Measurements from ENCODE around the gene AFAP1L2.

The AFAP1L2 gene

GRCh38 chr10:114291076-114291475 is 113.2 kb downstream of the AFAP1L2 start:
- FAIRE-seq (no peak), DNase-seq (ENCODE audit: insufficient read length, low spot score) (no peak)
- no peak for TF ChIP-seq POLR2A (IDR thresholded peaks at IDR 0.05; ENCODE audit: low read depth, low read length)

GRCh38 chr10:114290038-114290437 is 114.3 kb downstream of the AFAP1L2 start:
- no peak for TF ChIP-seq POLR2A (IDR thresholded peaks at IDR 0.05; ENCODE audit: low read depth, low read length)
- FAIRE-seq, result no peak

GRCh38 chr10:114289096-114289436 is 115.2 kb downstream of the AFAP1L2 start:
- no peak for DNase-seq (ENCODE audit: insufficient read length, low spot score)
- no peak for TF ChIP-seq POLR2A (IDR thresholded peaks at IDR 0.05; ENCODE audit: low read depth, low read length)
- no peak for FAIRE-seq

More at GRCh38 chr10:114290038-114290437, 114.3 kb downstream of the AFAP1L2 start:
- DNase-seq (ENCODE audit: insufficient read length, low spot score), result no peak

GRCh38 chr10:114288424-114289095 is 115.7 kb downstream of the AFAP1L2 start:
- no peak for FAIRE-seq
- no peak for TF ChIP-seq POLR2A (IDR thresholded peaks at IDR 0.05; ENCODE audit: low read depth, low read length)
- DNase-seq (ENCODE audit: insufficient read length, low spot score), result no peak

- FAIRE-seq, result no peak
- DNase-seq (ENCODE audit: insufficient read length, low spot score), result no peak
- TF ChIP-seq POLR2A (IDR thresholded peaks at IDR 0.05; ENCODE audit: low read depth, low read length), result no peak
Measured at GRCh38 chr10:114286921-114287320, 117.4 kb downstream of the AFAP1L2 start.

GRCh38 chr10:114285961-114286441 is 118.3 kb downstream of the AFAP1L2 start:
- TF ChIP-seq POLR2A (IDR thresholded peaks at IDR 0.05; ENCODE audit: low read depth, low read length), result no peak
- FAIRE-seq, result no peak
- DNase-seq (ENCODE audit: insufficient read length, low spot score), result no peak

- TF ChIP-seq POLR2A (IDR thresholded peaks at IDR 0.05; ENCODE audit: low read depth, low read length), result no peak
- no peak for FAIRE-seq
- DNase-seq (ENCODE audit: insufficient read length, low spot score), result no peak
Measured at GRCh38 chr10:114284346-114285071, 119.8 kb downstream of the AFAP1L2 start.

- no peak for DNase-seq (ENCODE audit: insufficient read length, low spot score)
- no peak for FAIRE-seq
- TF ChIP-seq POLR2A (IDR thresholded peaks at IDR 0.05; ENCODE audit: low read depth, low read length), result no peak
Measured at GRCh38 chr10:114283535-114284234, 120.6 kb downstream of the AFAP1L2 start.

- FAIRE-seq, result no peak
- TF ChIP-seq POLR2A (IDR thresholded peaks at IDR 0.05; ENCODE audit: low read depth, low read length), result no peak
- DNase-seq (ENCODE audit: insufficient read length, low spot score), result no peak
Measured at GRCh38 chr10:114283091-114283490, 121.2 kb downstream of the AFAP1L2 start.

GRCh38 chr10:114282526-114282925 is 121.8 kb downstream of the AFAP1L2 start:
- DNase-seq (ENCODE audit: insufficient read length, low spot score), result no peak
- TF ChIP-seq POLR2A (IDR thresholded peaks at IDR 0.05; ENCODE audit: low read depth, low read length), result no peak
- FAIRE-seq, result no peak

GRCh38 chr10:114281461-114281860 is 122.8 kb downstream of the AFAP1L2 start:
- FAIRE-seq (no peak), DNase-seq (ENCODE audit: insufficient read length, low spot score) (no peak)
- no peak for TF ChIP-seq POLR2A (IDR thresholded peaks at IDR 0.05; ENCODE audit: low read depth, low read length)

- FAIRE-seq, result no peak
- no peak for TF ChIP-seq POLR2A (IDR thresholded peaks at IDR 0.05; ENCODE audit: low read depth, low read length)
Measured at GRCh38 chr10:114281006-114281405, 123.3 kb downstream of the AFAP1L2 start.

GRCh38 chr10:114279901-114280644 is 124.2 kb downstream of the AFAP1L2 start:
- no peak for TF ChIP-seq POLR2A (IDR thresholded peaks at IDR 0.05; ENCODE audit: low read depth, low read length)
- FAIRE-seq (no peak), DNase-seq (ENCODE audit: insufficient read length, low spot score) (no peak)

More at GRCh38 chr10:114281006-114281405, 123.3 kb downstream of the AFAP1L2 start:
- DNase-seq (ENCODE audit: insufficient read length, low spot score), result no peak

- no peak for TF ChIP-seq POLR2A (IDR thresholded peaks at IDR 0.05; ENCODE audit: low read depth, low read length)
- no peak for DNase-seq (ENCODE audit: insufficient read length, low spot score)
Measured at GRCh38 chr10:114279289-114279688, 125.0 kb downstream of the AFAP1L2 start.

More at GRCh38 chr10:114279289-114279688, 125.0 kb downstream of the AFAP1L2 start:
- FAIRE-seq, result no peak
